MM.1S (cell line): ENCODE measurements around the gene NLE1.
"Not testable (repeated sequence)": the region's sequence is repeated elsewhere in the genome, so short reads cannot be mapped to it uniquely, and the experiment has no call there.

Experiments
- DNase-seq: peaks from one replicate; pipeline ENCODE4 v3.0.0-alpha.2; 2015
- H2AFZ ChIP-seq: fragments of 300-600 bp; sonication (generic); 2 replicates; pipeline ENCODE4 v1.6.0; 2016; ENCODE audit warnings: antibody characterized with exemption, low read length
- H3F3A ChIP-seq: fragments of 300-600 bp; sonication (generic); 2 replicates; pipeline ENCODE4 v1.6.1; 2016; ENCODE audit warnings: mild to moderate bottlenecking, antibody characterized with exemption, low read length, moderate library complexity, mixed read lengths; ENCODE audit not compliant: insufficient read depth
- H3K27ac ChIP-seq: fragments of 300-600 bp; sonication (generic); 2 replicates; pipeline ENCODE4 v1.5.1; 2016; ENCODE audit warnings: mild to moderate bottlenecking, low read length
- H3K27me3 ChIP-seq: fragments of 300-600 bp; sonication (generic); replicated peaks from 2 replicates; pipeline ENCODE4 v1.6.0; 2016; ENCODE audit warnings: low read length; ENCODE audit not compliant: insufficient read depth
- H3K36me3 ChIP-seq: fragments of 300-600 bp; sonication (generic); replicated peaks from 2 replicates; pipeline ENCODE4 v1.6.1; 2016; ENCODE audit warnings: mild to moderate bottlenecking, low read length, mixed read lengths; ENCODE audit not compliant: insufficient read depth
- H3K4me1 ChIP-seq: fragments of 300-600 bp; sonication (generic); 2 replicates; pipeline ENCODE4 v1.6.1; 2016; ENCODE audit warnings: low read length, mixed read lengths
- H3K4me2 ChIP-seq: fragments of 300-600 bp; sonication (generic); 2 replicates; pipeline ENCODE4 v1.6.0; 2016; ENCODE audit warnings: low read depth, low read length
- H3K4me3 ChIP-seq: fragments of 300-600 bp; sonication (generic); 2 replicates; pipeline ENCODE4 v1.5.1; 2016; ENCODE audit warnings: low read length, mixed read lengths
- H3K79me2 ChIP-seq: fragments of 300-600 bp; sonication (generic); 2 replicates; pipeline ENCODE4 v1.6.1; 2016; ENCODE audit warnings: mixed run types, low read length, mixed read lengths
- H3K9ac ChIP-seq: fragments of 300-600 bp; sonication (generic); 2 replicates; pipeline ENCODE4 v1.6.1; 2016; ENCODE audit warnings: low read length, mixed read lengths
- H3K9me2 ChIP-seq: fragments of 300-600 bp; sonication (generic); replicated peaks from 2 replicates; pipeline ENCODE4 v1.6.1; 2016; ENCODE audit warnings: mild to moderate bottlenecking, low read length, mixed read lengths; ENCODE audit not compliant: insufficient read depth
- H3K9me3 ChIP-seq: fragments of 300-600 bp; sonication (generic); replicated peaks from 2 replicates; pipeline ENCODE4 v1.6.1; 2016; ENCODE audit warnings: mild to moderate bottlenecking, low read length, mixed read lengths; ENCODE audit not compliant: insufficient read depth
- H4K20me1 ChIP-seq: fragments of 300-600 bp; sonication (generic); 2 replicates; pipeline ENCODE4 v1.6.1; 2016; ENCODE audit warnings: mild to moderate bottlenecking, low read length, moderate library complexity, mixed read lengths; ENCODE audit not compliant: insufficient read depth
- EZH2 ChIP-seq: fragments of 300-600 bp; sonication (generic); optimal IDR thresholded peaks from 2 replicates; pipeline ENCODE3; 2017; ENCODE audit warnings: low read depth, mild to moderate bottlenecking, antibody characterized with exemption, low read length, mixed read lengths
- EZH2phosphoT487 ChIP-seq: fragments of 300-600 bp; sonication (generic); IDR thresholded peaks from 2 replicates; pipeline ENCODE4 v1.6.1; 2018; ENCODE audit warnings: antibody characterized with exemption, low read length
- TF ChIP-seq, protein P1 (sequence below): fragments of 300-600 bp; sonication (generic); IDR thresholded peaks from 2 replicates; pipeline ENCODE4 v1.5.1; 2016; ENCODE audit warnings: antibody characterized with exemption, low read length, mixed read lengths

The NLE1 gene

DNA sequence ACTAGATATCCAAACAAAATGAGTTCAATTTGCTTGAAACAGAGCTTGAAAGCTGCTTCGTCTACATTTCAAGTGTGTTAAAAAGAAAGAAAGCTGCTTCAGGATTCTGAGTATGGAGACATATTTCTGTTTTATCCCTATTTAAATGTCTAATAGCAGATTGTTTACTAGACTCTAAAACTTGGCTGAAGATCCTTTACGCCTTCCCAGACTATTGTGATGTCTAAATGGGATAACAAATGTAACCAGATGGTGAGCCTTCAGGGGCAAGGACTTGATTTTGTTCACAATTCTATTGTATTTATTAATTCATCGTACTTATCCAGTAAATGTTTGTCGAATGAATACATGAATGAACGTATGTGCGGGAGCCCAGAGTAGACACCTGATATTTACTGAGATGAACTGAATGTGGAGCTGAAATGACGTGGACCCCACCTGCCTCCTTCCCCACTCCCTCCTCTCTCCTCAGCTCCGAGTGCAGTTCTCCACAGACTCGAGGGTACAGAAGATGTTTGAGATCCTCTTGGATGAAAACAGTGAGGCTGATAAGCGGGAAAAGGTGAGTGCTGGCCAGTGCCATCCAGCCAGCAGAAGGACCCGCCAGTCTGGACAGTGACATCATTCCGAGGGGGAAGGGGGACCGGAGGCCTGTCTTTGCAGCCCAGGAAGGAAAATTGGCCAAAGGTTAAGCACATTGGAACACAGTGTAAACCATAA lies 10.5 kb upstream of the NLE1 start:
- Histone ChIP-seq H3K79me2 (no peaks in the 10 kb centered on the region), H3K36me3 (no peaks in the 10 kb centered on the region), H3F3A (no peaks in the 10 kb centered on the region), H3K4me2 (no peak overlapping the region), H4K20me1 (no peaks in the 10 kb centered on the region), H3K9me2 (no peaks in the 10 kb centered on the region), H2AFZ (no peak overlapping the region), H3K4me3 (no peak overlapping the region), H3K4me1 (peaks cover 9% of the 10 kb centered on the region), H3K27me3 (no peaks in the 10 kb centered on the region), H3K9ac (no peak overlapping the region), H3K9me3 (no peaks in the 10 kb centered on the region), H3K27ac (no peak overlapping the region)
- no peak for TF ChIP-seq EZH2phosphoT487
- no peak for TF ChIP-seq EZH2
- no peak for DNase-seq

DNA sequence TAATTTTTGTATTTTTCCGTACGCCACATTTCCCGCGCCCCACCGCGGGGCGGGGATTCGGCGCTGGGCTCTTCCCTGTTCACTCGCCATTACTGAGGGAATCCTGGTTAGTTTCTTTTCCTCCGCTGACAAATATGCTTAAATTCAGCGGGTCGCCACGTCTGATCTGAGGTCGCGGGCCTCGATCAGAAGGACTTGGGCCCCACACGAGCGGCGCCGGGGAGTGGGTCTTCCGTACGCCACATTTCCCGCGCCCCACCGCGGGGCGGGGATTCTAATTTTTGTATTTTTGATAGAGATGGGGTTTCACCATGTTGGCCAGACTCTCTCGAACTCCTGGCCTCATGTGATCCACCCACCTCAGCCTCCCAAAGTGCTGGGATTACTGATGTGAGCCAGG lies 9.0 kb upstream of the NLE1 start:
- not testable (repeated sequence) for H3K27me3 ChIP-seq, H3K27ac ChIP-seq, H4K20me1 ChIP-seq, H3K79me2 ChIP-seq, DNase-seq, H3K36me3 ChIP-seq, H3F3A ChIP-seq, H2AFZ ChIP-seq, H3K4me1 ChIP-seq, H3K9ac ChIP-seq, H3K4me2 ChIP-seq, H3K9me2 ChIP-seq, H3K9me3 ChIP-seq, H3K4me3 ChIP-seq

DNA sequence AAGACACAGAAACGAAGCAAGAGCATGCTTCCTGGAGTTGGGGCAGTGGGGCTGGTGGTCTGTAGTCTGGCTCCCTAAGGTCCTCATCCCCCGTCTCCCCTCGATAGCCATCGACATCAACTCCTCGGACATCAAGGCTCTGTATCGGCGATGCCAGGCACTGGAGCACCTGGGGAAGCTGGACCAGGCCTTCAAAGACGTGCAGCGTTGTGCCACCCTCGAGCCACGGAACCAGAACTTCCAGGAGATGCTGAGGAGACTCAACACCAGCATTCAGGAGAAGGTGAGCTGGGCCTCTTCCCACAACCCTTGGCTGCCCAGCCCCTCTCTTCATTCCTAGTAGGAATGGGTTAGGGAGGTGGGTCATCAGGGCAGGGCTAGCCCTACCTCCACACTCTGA lies 7.8 kb upstream of the NLE1 start:
- no peaks in the 10 kb centered on the region for H3F3A ChIP-seq
- H4K20me1 ChIP-seq, result no peaks in the 10 kb centered on the region
- TF ChIP-seq EZH2phosphoT487 (no peak), EZH2 (no peak)
- TF ChIP-seq, protein P1, sequence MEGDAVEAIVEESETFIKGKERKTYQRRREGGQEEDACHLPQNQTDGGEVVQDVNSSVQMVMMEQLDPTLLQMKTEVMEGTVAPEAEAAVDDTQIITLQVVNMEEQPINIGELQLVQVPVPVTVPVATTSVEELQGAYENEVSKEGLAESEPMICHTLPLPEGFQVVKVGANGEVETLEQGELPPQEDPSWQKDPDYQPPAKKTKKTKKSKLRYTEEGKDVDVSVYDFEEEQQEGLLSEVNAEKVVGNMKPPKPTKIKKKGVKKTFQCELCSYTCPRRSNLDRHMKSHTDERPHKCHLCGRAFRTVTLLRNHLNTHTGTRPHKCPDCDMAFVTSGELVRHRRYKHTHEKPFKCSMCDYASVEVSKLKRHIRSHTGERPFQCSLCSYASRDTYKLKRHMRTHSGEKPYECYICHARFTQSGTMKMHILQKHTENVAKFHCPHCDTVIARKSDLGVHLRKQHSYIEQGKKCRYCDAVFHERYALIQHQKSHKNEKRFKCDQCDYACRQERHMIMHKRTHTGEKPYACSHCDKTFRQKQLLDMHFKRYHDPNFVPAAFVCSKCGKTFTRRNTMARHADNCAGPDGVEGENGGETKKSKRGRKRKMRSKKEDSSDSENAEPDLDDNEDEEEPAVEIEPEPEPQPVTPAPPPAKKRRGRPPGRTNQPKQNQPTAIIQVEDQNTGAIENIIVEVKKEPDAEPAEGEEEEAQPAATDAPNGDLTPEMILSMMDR, result no peak
- H3K9me3 ChIP-seq, result no peaks in the 10 kb centered on the region
- H3K79me2 ChIP-seq, result no peaks in the 10 kb centered on the region
- no peak overlapping the region for H3K9ac ChIP-seq
- H3K27ac ChIP-seq, result no peak overlapping the region
- H3K36me3 ChIP-seq, result no peaks in the 10 kb centered on the region
- H2AFZ ChIP-seq, result 0 out of 2 replicates have a peak overlapping the region, but pooled peaks have one; percentile 42
- no peaks in the 10 kb centered on the region for H3K27me3 ChIP-seq
- H3K4me2 ChIP-seq, result peak overlapping the region; percentile 38
- H3K4me1 ChIP-seq, result peaks cover 9% of the 10 kb centered on the region
- DNase-seq, result no peak
- no peaks in the 10 kb centered on the region for H3K9me2 ChIP-seq
- H3K4me3 ChIP-seq, result no peak overlapping the region

DNA sequence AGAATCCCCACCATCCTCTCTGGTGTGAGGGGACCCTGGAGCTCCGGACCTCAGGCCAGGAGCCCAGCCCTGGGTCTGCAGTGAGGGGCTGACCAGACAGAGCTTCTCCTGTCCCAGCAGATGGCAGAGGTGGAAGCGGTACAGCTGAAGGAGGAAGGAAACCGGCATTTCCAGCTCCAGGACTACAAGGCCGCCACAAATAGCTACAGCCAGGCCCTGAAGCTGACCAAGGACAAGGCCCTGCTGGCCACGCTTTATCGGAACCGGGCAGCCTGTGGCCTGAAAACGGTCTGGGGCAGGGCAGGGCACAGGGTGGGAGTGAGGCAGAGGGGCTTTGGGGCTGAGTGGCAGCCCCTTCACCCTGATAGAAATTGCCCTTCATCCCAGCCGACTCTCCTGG lies 6.0 kb upstream of the NLE1 start:
- no peaks in the 10 kb centered on the region for H3K36me3 ChIP-seq
- no peak for DNase-seq
- H3F3A ChIP-seq, result no peaks in the 10 kb centered on the region
- no peaks in the 10 kb centered on the region for H3K79me2 ChIP-seq
- H4K20me1 ChIP-seq, result no peaks in the 10 kb centered on the region
- TF ChIP-seq, protein P1, result no peak
- TF ChIP-seq EZH2 (no peak), EZH2phosphoT487 (no peak)
- H3K27me3 ChIP-seq, result no peaks in the 10 kb centered on the region
- no peak overlapping the region for H3K9ac ChIP-seq
- no peak overlapping the region for H3K4me2 ChIP-seq
- H3K9me3 ChIP-seq, result no peaks in the 10 kb centered on the region
- H3K27ac ChIP-seq, result no peak overlapping the region
- H3K4me1 ChIP-seq, result peaks cover 9% of the 10 kb centered on the region
- no peak overlapping the region for H2AFZ ChIP-seq
- no peak overlapping the region for H3K4me3 ChIP-seq
- H3K9me2 ChIP-seq, result no peaks in the 10 kb centered on the region
